ENCODE data around the gene EWSR1.
A peak's percentile ranks its signal among the peaks of the same experiment; 100 is the strongest.

Gene EWSR1

DNA sequence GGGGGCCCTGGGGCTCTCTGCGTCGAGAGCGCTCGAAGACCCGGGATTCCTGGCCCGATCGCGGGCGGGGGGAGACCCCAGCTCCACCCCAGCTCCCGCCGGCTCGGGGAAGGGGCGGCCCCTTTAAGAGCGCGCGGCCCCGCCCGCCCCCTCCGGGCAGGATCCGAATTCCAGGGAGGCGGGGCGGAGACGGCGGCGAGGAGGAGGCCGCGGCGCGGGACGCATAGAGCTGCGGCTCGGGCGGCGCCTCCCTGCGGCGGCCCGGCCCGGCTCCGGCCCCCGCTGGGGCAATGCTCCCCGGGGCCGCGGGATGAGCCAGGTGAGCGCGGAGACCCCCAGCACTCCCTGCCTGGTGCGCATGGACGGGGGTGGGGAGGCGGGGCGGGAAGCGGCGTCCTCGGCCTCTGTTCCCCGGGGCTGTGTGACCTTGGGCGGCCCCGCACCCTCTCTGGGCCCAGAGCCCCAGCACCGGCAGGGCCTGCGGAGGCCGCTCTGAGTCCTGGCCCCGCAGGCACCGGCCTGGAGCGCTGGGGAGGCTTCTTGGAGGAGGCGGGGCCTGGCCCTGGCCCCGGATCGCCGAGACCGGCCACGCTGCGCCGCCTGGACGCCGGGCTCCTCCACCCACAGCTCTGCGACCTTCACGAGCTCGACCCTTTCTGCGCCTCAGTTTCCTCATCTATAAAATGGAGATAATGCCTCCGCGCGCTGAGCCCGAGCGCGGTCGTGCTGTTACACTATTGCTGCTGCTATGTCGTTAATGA, 38.9 kb downstream of the EWSR1 start:
- DNase-seq: peak; percentile 41

DNA sequence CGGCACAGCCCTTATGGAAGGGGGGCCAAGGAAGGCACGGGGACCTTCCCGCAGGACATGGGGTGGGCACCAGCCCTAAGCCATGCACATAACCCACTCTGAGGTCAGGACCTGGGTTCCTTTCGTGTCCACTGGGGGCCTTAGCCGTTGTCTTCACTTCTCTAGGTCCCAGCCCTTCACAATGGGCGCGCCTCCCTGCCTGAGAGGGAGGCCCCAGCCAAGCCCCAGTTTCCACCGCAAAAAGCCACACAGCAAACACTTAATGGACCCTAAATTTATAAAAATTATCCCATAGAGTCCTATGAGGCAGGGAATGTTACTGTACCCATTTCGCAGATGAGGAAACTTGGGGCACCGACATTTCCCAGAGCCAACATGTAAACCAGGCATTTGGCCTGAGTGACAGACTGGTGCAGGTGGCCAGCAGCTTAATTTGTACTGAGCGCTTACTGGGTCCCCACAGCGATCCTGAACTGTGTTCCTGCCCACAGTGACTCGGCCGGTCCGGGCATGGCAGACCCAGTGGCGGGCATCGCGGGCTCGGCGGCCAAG, 39.6 kb downstream of the EWSR1 start:
- no peak for DNase-seq

DNA sequence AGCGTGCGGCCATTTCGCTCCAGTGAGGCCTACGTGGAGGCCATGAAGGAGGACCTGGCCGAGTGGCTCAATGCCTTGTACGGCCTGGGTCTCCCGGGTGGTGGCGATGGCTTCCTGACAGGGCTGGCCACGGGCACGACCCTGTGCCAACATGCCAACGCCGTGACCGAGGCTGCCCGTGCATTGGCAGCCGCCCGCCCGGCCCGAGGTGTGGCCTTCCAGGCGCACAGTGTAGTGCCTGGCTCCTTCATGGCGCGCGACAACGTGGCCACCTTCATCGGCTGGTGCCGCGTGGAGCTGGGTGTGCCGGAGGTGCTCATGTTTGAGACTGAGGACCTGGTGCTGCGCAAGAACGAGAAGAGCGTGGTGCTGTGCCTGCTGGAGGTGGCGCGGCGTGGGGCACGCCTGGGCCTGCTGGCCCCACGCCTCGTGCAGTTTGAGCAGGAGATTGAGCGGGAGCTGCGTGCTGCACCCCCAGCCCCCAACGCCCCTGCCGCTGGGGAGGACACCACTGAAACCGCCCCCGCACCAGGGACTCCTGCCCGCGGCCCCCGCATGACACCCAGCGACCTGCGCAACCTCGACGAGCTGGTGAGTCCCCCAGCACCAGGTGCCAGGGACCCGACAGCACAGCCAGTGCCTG, 40.2 kb downstream of the EWSR1 start:
- DNase-seq: no peak

DNA sequence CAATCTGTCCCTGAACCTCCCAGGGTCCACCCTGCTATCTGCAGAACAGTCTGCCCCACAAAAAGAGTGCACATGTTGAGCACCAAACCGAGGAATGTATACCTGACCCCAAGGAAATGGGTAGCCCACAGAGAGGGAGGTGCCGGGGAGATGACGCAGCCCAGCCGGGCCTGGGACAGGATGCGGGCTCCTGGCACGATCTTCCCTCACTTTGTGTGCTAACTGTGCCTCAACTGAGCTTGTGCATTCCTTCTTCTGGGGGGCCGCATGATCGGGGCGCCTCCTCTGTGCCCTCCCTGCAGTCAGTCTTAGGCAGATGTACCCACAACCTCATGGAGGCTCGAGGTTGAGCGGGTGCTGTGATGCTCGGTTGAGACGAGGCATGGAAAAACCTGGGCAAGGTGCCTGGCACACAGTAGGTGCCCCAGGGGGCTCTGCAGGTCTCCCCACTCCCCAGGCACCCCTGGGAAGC, 40.8 kb downstream of the EWSR1 start:
- DNase-seq: no peak

DNA sequence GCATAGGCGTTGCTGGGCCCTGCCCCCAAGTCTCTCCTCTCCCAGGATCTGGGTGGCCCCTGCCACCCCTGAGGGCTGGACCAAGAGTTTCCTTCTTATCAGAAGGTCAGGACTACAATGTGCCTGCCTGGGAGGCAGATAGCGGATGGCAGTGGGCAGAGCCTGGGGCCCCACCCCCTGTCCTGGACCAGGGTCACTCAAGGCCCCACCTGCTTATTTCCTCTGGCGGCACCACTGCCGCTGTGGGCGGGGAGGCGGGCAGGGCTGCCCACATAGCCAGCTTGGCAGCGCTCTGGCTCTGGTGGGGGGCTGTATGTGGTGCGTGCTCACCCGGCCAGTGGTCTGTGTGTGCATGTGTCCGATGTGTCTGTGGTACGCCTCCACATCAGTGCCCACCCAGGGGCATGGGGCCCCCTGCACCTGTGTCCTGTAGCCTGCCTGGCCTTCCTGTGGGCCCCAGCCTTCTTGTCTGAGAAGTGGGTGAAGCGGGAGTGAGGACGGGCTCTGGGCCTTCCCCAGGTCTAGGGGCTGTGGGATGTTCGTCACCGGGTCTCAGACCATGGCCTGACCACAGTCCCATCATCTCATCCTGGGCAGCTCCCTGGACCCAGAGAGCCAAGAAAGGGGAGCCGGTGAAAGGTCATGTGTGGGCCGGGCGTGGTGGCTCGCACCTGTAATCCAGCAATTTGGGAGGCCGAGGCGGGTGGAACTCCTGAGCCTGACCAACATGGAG, 41.4 kb downstream of the EWSR1 start:
- no peak for DNase-seq

DNA sequence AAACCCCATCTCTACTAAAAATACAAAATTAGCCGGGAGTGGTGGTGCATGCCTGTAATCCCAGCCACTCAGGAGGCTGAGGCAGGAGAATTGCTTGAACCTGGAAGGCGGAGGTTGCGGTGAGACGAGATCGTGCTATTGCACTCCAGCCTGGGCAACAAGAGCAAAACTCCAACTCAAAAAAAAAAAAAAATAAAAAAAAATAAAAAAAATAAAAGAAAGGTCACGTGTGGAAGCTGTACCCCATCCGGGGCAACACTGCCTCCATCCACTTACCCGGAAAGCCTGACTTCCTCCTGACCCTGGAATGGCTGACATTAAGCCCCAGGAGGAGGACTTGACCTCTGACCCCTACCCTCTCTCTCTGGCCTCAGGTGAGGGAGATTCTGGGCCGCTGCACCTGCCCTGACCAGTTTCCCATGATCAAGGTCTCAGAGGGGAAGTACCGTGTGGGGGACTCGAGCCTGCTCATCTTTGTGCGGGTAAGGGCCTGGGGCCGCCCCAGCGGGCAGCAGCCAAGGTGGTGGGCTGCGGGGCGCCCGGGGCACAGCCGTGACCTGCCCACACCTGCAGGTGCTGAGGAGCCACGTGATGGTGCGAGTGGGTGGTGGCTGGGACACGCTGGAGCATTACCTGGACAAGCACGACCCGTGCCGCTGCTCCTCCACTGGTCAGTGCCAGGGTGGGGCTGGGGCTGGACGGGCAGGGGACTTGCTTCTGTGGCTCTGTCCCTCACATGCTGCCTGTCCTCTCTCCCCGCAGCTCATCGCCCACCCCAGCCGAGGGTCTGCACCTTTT, 42.2 kb downstream of the EWSR1 start:
- DNase-seq: no peak

DNA sequence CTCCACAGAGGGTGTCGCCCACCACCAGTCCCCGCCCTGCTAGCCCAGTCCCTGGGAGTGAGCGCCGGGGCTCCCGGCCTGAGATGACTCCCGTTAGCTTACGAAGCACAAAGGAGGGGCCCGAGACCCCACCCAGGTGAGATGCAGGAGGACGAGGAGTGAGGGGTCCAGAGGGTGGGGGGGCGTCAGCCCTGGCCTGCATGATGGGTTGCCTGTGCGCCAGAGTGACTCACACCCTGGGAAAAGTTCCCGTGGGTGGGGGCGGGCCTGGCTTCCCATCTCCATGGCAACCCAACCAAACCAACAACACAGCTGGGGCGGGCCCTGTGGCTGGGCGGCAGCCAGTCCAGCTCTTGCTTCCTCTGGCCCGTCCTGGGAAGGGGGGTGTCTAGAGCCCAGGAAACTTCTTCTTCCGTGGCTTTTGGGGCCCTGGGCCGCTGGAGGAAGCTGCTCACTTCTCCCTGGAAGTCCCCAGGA, 42.8 kb downstream of the EWSR1 start:
- DNase-seq: peak; percentile 75

DNA sequence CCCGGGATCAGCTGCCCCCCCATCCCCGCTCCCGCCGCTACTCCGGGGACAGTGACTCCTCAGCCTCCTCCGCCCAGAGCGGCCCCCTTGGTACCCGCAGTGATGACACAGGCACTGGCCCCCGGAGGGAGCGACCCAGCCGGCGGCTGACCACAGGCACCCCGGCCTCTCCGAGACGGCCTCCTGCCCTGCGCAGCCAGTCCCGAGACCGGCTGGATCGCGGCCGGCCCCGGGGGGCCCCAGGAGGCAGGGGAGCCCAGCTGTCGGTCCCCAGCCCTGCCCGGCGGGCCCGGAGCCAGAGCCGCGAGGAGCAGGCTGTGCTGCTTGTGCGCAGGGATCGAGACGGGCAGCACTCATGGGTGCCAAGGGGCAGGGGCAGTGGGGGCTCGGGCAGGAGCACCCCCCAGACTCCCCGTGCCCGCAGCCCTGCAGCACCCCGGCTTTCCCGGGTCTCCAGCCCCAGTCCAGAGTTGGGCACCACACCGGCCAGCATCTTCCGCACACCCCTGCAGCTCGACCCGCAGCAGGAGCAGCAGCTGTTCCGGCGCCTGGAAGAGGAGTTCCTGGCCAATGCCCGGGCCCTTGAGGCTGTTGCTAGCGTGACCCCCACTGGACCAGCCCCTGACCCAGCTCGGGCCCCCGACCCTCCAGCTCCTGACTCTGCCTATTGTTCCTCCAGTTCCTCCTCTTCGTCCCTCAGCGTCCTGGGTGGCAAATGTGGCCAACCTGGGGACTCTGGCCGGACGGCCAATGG, 43.6 kb downstream of the EWSR1 start:
- DNase-seq: no peak

DNA sequence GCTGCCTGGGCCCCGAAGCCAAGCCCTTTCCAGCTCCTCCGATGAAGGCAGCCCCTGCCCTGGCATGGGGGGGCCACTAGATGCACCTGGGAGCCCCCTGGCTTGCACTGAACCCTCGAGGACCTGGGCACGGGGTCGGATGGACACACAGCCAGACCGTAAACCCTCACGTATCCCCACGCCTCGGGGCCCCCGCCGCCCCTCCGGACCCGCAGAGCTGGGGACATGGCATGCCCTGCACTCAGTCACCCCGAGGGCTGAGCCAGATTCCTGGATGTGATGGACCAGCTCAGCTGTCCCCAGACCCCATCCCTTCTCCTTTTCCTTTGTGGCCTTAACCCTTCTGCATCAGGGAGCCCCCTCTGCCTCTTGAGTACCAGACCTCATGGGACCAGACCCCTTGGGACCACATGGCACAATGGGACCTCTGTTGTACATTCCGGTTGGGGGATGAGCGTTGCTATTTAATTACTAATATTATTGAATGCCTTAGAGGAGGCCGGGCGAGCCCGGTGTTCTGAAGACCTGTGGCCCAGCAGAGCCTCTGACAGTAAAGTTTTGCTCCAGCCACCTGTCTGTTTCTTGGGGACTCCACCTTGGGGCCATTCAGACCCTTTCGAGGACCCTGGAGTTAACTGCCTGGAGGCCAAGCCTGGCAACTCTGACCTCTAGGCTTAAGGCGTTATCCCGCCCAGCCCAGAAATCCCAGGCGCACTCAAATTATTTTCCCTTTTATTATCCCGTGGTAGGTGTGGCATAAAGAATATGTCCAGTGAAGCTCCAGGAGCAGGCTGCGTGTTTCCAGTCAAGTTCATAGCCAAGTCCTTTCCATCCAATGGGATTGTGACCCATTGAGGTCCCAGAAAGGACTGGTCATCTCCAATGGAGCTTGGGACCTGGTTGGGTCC, 44.4 kb downstream of the EWSR1 start:
- DNase-seq: no peak

DNA sequence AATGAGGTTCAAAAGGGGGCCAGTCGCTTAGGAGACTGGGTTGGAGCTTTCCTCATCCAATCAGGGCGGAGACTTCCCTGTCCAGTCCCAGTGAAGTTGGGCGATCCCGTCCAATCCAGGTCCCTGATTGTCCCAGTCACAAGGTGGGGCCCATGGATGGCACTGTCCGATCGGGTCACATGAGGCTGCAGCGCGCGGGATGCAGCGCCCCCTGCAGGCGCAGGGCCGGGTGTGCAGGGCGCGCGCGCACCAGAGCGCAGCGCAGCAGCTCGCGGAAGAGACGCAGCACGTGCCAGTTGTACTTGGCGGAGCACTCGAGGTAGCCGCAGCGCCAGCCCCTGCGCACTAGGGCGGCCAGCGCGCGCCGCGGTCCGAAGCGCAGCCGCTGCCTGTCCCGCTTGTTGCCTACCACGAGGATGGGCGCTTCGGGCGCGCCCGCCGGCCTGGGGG, 45.1 kb downstream of the EWSR1 start:
- DNase-seq: no peak

DNA sequence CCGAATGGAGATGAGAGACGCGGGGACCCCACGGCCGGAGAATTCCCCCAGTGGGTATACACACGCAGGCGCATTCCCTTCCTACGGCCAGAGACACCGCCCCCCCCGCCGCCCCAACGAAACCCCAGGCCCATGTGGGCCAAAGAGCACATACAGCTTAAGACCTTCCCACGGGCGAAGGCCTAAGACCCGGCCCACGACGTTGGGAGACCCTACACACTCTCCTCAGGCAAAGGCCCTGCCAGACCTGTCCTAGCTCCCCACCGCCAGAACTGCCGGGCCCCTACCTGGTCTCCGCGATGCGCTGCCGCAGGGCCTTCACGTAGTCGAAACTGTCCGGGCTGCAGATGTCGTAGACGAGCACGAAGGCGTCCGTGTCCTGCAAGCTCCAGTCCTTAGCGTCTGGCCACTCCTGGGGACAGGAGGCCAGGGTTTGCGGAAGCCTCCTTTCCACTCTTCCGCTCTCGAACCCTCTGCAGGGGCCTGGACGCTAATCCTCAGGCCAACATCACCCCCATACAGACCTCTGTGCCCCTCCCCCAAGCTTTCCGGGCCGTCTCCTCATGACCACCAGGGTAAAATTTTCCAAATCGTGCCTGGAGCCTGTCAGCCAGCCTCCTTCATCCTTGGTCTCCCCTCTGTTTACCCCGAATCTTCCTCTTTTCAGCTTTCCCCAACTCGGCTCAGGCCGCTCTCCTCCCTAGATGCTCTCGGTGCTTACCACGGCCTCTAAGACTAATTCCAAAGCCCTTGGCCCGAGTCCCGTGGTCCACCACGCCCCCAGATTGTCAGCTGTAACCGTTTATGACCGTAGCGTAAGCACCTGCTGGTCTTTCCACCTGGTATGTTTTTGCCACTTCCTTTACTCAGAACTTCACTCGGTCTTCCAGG, 45.8 kb downstream of the EWSR1 start:
- DNase-seq: no peak

DNA sequence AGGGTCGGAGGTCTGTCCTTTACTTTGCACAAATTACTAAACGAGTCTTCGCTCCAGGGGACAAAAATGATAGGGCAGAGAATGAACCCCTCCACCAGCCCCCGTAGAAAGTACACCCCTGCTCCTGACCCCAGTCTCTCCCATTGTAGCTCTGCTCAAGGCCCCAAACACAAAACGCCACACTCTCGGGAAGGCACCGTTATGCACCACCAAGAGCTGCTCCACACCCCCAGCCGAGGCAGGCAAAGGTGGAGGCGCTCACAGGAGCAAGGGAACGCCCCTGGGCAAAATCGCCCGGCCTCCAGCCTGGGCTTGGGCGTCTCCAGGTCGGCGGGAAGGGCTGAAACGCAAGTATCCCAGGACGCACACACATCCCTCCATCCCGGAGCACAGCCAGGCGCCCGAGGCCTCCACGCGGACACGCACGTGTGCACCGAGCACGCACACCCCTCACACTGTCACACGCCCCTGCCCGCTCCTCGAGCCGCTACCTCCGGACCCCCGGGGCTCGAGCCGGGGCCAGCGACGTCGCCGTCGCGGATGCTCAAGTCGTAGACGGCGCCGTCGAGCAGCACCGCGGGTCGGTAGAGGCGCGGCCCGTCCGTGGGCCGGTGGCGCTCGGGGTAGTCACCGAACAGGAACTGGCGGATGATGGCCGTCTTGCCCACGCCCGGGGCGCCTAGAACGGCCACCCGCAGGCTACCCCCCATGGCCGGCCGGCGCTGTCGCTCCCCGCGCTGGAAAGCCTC, 46.6 kb downstream of the EWSR1 start:
- no peak for DNase-seq

DNA sequence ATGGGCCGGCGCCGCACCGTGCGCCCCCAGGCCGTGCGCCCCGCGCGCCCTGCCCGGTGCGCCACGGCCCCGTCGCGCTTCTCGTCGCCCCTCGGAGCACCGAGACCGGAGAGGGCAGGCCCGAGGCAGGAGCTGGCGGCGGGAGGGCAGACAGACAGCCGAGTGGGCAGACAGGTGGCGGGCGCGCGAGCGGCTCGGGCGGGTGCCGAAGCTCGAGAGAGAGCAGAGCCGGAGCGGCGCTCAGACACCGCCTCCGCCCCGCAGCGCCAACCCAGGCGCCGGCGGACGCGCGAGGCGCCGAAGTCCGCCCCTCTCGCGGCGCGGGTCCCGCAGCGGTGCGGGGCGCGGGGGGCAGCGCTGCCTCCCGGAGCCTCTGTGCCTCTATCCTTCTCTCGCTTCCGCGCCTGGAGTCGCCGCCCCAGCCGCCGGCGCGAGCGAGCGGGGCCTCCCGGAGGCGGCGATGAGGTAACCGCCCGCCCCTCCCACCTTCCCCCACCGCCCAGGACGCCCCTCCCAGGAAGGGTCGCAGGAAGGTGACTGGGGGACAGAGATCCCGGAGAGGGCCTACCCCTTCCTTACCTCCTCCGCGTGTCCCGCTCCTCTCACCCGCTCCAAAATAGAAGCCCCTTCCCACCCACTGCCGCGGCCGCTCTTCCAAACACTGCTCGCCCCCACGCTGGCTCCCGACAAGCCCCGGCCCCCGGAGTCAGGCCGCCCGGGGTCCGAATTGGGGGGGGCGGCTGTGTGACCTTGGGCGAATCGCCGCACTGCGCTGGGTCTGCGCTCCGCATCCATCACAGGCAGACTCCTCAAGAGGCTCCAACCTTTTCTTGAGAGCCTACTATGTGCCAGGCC, 47.4 kb downstream of the EWSR1 start, which contains the start of gene RASL10A:
RASL10A (minus strand) TSS at position 412 of the 855 bp plus-strand sequence. CDS start 451 bp downstream, outside the sequence.
- no peak for DNase-seq

DNA sequence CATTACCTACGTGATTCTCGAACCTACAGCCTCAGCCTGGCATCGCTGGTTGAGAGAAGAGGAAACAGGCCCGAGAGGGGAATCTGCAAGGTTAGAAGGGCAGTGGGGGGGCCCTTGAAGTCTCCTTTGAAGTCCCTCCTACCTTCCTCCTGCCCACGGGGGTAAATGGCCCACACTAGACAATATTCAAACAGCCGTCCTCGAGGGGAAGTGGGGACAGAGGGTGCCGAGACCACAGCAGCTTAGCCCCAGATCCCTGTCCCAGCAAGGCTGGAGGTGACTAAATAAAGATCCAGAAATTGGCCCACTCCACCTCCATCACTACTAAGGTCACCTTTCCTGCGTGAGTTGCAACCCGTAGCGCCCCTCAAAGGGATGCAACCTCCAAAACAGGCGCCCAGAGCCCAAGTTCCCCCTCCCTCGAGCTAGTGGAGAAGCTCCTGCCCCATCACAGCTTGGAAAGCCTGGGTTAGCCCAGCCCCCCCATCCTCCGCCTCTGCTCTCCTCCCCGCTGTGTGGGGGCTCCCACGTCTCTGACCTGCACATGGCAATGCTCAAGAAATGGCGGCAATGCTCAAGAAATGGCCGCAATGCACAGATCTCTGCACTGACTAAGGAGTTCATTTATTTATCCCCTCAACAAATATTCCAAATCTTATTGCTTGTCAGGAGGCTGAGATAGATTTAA, 48.2 kb downstream of the EWSR1 start:
- DNase-seq: no peak

DNA sequence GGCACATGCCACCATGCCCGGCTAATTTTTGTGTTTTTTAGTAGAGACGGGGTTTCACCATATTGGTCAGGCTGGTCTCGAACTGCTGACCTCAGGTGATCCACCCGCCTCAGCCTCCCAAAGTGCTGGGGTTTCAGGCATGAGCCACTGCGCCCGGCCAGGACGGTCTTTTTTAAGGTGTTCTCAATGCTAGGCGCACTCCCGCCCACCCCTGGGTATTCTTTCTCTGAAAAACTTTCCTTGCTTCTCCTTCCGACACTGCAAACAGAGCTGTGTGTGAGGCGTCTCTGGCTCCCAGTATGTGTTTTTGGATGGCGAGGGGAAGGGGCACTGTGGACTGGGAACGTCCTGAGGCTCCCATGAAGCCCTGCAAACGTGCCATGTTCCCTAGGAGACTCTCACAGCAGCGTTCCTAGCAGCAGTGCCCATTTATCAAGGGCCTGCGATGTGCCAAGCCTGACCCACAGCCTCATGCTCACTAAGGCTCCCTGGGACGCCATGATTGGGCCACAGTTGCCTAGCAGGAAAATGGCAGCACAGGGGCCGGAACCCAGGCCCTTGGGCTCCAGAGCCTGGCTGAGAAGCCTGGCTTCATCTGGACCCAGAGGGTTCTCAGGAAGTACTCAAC, 49.9 kb downstream of the EWSR1 start:
- no peak for DNase-seq

DNA sequence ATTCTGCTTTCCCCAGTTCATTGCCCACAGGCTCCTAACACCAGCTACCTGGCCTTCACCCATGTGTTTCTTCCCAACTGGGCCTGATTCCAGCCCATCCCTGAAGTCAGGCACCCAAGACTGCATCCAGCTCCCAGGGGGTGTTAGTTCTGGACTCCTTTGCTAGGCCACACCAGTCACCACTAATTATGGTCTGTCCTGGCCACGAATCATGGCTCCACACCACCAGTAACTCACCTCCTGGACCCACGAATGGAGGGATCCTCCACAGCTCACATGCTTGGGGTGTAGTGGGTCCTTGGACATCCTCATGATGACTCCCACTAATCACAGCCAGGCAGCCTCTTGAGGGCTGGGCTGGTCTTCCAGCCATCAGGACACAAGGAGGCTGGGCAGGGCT, 51.0 kb downstream of the EWSR1 start:
- no peak for DNase-seq

Data from stimulated activated CD4-positive, alpha-beta T cell treated with anti-CD3 and anti-CD28 coated beads, Interleukin-4, amount 100 ng/mL, for 24 hours (primary cell).